ENCODE data around the gene UNK. TPM values are rescaled to one million over a fixed set of nuclear protein-coding genes. Genes with fewer than 3 reads are reported as not detected.
A peak's percentile ranks its signal among the peaks of the same experiment; 100 is the strongest.

The UNK gene
- total and polyA plus RNA-seq, 11 donors: 11.3 to 27.5 (median 16.3) TPM

DNA sequence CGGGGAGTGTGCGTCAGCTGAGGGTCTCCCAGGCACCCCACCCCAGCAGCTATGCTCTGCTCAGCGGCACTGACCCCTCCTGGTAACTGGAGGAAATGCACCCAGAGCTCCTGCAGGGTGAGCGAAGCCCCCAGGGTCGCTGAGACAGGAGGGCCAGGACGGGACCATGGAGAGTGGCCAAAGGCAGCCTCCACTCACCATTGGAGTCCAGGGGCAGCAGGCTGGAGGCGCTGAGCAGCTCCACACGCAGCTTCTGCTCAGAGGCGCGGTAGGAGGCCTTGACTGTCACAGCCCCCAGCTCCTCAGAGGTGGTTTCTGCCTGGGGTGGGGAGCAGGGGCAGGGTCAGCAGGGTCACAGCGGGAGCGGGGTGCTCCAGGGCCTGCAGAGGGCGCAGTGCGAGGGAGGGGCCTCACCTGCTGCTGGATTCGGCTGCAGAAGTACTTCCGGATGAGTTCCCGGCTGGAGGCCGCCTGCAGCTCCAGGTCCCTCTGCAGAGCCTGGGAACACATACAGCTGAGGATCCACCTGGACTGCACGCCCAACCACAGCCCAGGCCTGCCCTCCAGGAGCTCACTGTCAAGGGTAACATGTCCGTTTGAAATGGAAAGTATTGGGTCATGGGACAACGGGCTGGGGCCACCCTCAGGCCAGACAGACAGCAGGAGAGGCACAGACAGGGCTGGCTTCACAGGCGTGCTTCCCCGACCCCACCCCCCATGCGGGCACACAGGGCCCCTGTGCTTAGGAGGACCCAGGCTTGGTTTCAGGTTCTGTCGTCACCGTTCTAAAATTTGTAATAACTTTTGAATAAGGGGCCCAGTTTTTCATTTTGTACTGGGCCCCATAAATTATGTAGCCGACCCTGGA, 45.8 kb downstream of the UNK start:
- intact Hi-C loops (cut with DNase I): loop anchor here in 1 of 10 donors (5.0 kb wide), 1 partner anchor 58 kb away; no protein-coding TSS in a partner anchor
- no peak for TF ChIP-seq POLR2A (IDR thresholded peaks at IDR 0.05)
- TF ChIP-seq, protein P1, sequence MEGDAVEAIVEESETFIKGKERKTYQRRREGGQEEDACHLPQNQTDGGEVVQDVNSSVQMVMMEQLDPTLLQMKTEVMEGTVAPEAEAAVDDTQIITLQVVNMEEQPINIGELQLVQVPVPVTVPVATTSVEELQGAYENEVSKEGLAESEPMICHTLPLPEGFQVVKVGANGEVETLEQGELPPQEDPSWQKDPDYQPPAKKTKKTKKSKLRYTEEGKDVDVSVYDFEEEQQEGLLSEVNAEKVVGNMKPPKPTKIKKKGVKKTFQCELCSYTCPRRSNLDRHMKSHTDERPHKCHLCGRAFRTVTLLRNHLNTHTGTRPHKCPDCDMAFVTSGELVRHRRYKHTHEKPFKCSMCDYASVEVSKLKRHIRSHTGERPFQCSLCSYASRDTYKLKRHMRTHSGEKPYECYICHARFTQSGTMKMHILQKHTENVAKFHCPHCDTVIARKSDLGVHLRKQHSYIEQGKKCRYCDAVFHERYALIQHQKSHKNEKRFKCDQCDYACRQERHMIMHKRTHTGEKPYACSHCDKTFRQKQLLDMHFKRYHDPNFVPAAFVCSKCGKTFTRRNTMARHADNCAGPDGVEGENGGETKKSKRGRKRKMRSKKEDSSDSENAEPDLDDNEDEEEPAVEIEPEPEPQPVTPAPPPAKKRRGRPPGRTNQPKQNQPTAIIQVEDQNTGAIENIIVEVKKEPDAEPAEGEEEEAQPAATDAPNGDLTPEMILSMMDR (IDR thresholded peaks at IDR 0.05): peak in 11 of 12 donors; percentile 20 to 55 (median 35)
- no peak for DNase-seq
- ATAC-seq: no peak
- Histone ChIP-seq H3K36me3 (peaks cover 0 to 60% (median 0%) of the 10 kb centered on the region in 9 donors), H3K4me1 (peaks cover 5 to 50% (median 32%) of the 10 kb centered on the region in 12 donors), H3K4me3 (no peak overlapping the region), H3K9me3 (no peaks in the 10 kb centered on the region), H3K27me3 (no peaks in the 10 kb centered on the region), H3K27ac (no peak overlapping the region)
- 77 to 81% (median 78%) methylated on average over 11 to 27 of the region's 27 CpGs for WGBS, 4 donors

- Histone ChIP-seq H3K9me3 (no peaks in the 10 kb centered on the region), H3K4me3 (no peak overlapping the region), H3K27me3 (no peaks in the 10 kb centered on the region), H3K36me3 (peaks cover 0 to 67% (median 0%) of the 10 kb centered on the region in 9 donors), H3K4me1 (peaks cover 5 to 50% (median 32%) of the 10 kb centered on the region in 12 donors), H3K27ac (no peak overlapping the region)
- no peak for ATAC-seq
- WGBS, 4 donors: 91 to 92% (median 91%) methylated on average over 7 to 15 of the region's 15 CpGs
- intact Hi-C loops (cut with DNase I): loop anchor here in 1 of 10 donors (5.0 kb wide), 1 partner anchor 59 kb away; no protein-coding TSS in a partner anchor
- no peak for DNase-seq
- TF ChIP-seq, protein P1 (IDR thresholded peaks at IDR 0.05): no peak
- no peak for TF ChIP-seq POLR2A (IDR thresholded peaks at IDR 0.05)
These were observed 46.5 kb downstream of the UNK start for GRCh38 chr17:75831032-75831571.

- ATAC-seq (peak in 3 of 4 donors; percentile 7 to 52 (median 17)), DNase-seq (no peak)
- peak in 1 of 2 donors; percentile 12 for TF ChIP-seq POLR2A (IDR thresholded peaks at IDR 0.05)
- TF ChIP-seq, protein P1 (IDR thresholded peaks at IDR 0.05): no peak
- peak overlapping the region in 11 of 12 donors; percentile 0 to 90 (median 40) for H3K27ac ChIP-seq
- H3K27me3 ChIP-seq: no peaks in the 10 kb centered on the region
- no peaks in the 10 kb centered on the region for H3K9me3 ChIP-seq
- H3K4me3 ChIP-seq: peak overlapping the region in 1 of 12 donors; percentile 7
- H3K4me1 ChIP-seq: peaks cover under 1 to 44% (median 25%) of the 10 kb centered on the region in 12 donors
- 62 to 75% (median 72%) methylated on average over 9 to 10 of the region's 10 CpGs for WGBS, 4 donors
- H3K36me3 ChIP-seq: peaks cover 0 to 68% (median 0%) of the 10 kb centered on the region in 9 donors
- intact Hi-C loops (cut with DNase I): loop anchor here in 1 of 10 donors (5.0 kb wide), 1 partner anchor 60 kb away; no protein-coding TSS in a partner anchor
These were observed 47.6 kb downstream of the UNK start for GRCh38 chr17:75832164-75832651.

All from heart left ventricle (tissue), 16 donors.